HG02938 (cell line): ENCODE results near the gene TMEM200B.
"Not testable (repeated sequence)": the region's sequence is repeated elsewhere in the genome, so short reads cannot be mapped to it uniquely, and the experiment has no call there.

Experiments used
- ATAC-seq: cut with Tn5 transposase; IDR thresholded peaks from one replicate; pipeline ENCODE4 v1.9.1; 2021; ENCODE audit warnings: mild to moderate bottlenecking, moderate library complexity; ENCODE audit not compliant: unreplicated experiment

TMEM200B gene

GRCh38 chr1:29123887-29124365 lies at the start of gene TMEM200B:
Gene TMEM200B (minus strand): TSS chr1:29123903. CDS start chr1:29121828, 2,075 bp downstream.
- no peak for ATAC-seq

- ATAC-seq: no peak
These were observed 48.8 kb upstream of the TMEM200B start for GRCh38 chr1:29172415-29172939.

- no peak for ATAC-seq
These were observed 47.8 kb upstream of the TMEM200B start for GRCh38 chr1:29171521-29171920.

DNA sequence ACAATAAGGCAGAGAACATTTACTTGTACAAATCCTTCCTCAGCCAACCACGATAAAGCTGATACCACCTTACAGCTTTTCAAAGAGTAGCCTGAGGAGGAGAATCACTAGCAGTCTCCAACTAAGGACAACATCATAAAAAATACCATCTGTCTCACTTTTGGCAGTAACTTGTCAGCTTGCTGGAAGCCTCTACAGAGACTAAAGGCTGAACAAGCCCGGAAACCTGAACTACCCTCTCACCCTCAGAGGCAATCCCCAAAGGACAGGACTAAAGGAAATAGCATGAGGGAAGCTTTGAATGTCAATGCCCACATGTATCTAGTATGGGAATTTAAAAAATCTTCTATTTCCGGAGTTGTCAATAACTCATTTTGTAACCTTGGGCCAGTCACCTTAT lies 47.4 kb upstream of the TMEM200B start:
- ATAC-seq: no peak

DNA sequence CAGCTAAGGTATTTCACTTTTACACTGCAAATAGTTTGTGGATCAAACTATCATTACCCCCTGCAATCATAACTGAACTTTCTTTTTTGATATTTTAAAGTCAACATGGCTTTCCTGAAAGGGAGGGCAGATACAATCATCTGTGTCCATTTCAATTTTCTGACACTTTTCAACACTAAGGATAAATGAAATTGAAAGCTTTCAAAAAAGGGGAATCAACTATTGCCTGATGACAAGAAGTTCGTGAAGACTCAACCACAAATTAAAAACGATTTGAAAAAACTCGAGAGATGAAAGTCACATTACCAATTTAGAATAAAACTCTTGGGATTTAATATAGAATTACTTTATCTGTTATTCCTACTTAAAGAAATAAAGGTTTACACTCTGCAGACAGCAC lies 46.3 kb upstream of the TMEM200B start:
- ATAC-seq: no peak

DNA sequence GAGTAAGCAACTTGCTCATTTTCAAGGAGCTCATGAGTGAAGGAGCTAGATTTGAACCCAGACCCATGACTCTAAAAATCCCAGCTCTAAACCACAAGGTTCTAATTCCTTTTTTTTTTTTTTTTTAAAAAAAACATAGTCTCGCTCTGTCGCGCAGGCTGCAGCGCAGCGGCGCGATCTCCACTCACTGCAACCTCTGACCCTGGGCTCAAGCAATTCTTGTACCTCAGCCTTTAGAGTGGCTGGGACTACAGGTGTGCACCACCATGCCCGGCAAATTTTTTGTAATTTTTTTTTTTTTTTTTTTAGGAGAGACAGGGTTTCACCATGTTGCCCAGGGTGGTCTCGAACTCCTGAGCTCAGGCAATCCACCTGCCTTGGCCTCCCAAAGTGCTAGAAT lies 44.2 kb upstream of the TMEM200B start:
- ATAC-seq: no peak

GRCh38 chr1:29166291-29166878 lies 42.7 kb upstream of the TMEM200B start:
- no peak for ATAC-seq

GRCh38 chr1:29164588-29164987 lies 40.9 kb upstream of the TMEM200B start:
- ATAC-seq: no peak

DNA sequence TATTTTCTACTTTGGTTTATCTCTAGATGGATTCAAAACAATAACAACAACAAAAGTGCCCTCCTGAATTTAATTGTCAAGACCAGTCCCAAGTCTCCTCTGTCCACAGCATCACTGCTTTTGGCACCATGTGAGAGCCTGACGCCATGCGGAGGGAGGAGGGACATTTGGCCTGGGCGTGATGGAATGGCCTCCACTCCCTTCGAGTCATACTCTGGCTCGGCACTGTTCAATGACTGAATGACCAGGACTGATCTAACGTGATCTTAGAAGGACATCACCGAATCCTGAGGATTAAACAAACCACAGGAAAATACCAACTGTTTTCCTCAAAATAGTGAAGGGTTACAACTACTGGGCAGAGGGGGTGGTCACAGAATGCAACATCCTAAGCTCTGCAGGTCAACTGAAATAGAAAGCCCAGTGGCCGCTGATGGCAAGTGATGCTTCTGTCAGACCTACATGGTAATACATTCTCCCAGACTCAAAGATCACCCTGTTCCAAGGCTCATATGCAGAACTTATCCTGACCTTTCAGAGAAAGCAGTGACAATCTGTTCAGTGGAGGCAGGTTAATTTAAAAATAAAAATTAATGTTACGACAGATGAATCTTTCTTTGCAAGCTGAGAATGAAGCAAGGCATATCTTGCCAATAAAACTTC lies 38.9 kb upstream of the TMEM200B start:
- ATAC-seq: no peak

DNA sequence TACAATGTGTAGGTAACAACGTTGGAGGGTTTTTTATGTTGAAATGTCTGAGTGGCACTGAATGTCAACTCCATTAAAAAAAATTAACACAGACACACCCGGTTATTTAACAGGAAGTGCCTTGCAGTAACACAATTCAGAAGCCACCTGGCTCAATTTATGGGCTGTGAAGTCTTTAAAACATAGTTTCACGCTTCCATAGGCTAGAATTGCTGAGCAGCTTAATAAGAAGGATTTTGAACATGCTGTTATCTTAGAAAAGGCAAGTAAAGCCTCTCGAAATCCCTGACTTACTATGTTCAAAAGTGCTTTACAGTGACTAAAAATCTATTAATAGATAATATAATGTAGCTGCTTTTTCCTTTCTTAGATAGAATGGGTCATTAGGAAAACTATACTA lies 38.3 kb upstream of the TMEM200B start:
- no peak for ATAC-seq

DNA sequence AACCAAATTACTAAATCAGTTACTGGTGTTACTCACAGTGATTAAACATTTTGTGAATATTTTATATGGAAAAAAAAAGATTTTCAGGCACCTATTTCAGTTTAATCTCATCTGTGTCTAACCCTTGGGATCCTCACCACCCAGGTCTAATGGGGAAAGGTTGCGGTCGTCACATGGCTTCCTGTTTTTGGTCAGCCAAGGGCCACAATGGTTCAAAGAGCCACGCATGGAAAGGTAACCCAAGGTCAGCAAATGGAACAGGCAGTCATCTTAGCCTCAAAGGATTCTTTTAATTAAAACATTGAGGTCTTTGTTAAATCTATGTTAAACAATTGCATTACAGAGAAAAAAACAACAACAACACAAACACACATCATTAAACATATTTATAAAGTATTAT lies 36.1 kb upstream of the TMEM200B start:
- ATAC-seq: no peak

DNA sequence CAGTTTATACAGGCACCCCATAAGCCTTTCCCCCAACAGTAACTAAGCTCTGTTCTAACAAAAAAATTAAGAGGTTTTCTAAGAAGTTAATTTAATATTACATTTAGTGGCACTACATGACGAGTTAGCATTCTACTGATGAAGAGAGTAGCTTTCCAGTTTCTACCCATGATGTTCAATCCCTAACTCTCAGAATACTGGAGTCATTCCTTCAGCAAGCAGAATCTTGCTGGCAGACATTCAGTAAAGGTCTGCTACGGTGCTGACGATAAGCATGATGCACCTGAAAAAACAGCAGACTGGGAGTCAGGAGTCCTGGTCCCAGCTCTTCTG lies 33.5 kb upstream of the TMEM200B start:
- no peak for ATAC-seq

GRCh38 chr1:29156543-29157268 lies 33.0 kb upstream of the TMEM200B start:
- no peak for ATAC-seq

DNA sequence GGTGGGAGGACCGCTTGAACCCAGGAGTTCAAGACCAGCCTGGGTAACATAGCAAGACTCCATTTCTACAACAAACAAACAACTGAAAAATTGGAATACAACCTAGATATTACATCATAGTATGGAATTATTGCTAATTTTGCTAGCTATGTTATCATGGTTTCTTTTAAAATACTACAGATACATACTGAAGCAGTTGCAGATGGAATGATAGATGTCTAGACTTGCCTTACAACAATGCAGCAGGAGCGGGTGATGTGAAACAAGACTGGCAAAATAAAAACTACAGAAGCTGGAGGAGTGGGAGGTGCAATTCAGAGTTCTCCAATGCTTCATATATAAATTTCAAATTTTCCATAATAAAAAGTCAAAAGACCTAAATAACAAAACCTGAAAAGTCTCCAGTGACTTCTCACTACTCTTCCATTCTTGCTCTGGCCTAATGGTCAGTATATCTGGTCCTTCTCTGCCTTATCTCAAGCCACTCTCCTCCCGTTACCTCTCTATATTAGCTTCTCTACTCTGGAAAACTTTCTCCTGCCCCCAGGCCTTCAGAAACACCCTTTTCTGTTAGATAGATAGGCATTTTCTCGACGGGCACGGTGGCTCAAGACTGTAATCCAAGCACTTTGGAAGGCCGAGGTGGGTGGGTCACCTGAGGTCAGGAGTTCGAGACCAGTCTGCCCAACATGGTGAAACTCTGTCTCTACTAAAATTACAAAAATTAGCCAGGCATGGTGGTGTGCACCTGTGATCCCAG lies 28.5 kb upstream of the TMEM200B start:
- no peak for ATAC-seq

GRCh38 chr1:29150346-29150745 lies 26.6 kb upstream of the TMEM200B start:
- not testable (repeated sequence) for ATAC-seq

DNA sequence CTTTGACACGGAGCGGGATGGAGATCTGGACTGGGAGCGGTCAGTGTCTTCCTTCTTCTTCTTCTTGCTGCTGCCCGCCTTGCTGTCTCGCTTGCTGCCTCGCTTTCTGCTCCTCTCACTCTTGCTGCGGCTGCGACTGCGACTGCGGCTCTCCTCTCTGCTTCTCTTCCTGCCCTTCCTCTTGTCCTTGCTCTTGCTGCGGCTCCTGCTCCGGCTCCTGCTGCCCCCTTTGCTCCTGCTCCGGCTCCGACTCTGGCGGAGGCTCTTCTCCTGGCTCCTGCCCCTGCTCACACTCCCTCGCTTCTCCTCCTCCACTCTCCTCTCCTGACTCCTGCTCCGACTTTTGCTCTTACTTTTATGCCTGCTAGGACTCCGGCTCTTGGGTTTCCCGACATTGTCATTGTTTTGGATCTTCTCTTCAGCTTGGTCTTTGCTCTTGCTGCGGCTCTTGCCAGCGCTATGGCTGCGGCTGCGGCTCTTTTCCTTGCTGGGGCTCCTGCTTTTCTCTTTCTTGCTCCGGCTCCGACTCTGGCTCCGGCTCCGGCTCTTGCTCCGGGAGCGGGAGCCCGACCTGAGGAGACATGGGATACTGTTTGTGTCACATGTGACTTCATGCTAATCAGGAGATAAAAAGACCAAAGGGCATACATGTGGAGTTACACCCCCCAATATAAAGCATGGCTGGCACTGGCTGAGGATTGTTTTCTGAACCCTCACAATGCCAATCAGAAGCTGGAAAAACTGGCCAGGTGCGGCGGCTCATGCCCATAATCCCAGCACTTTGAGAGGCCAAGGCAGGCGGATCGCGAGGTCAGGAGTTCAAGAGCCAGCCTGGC lies 25.2 kb upstream of the TMEM200B start:
- no peak for ATAC-seq

GRCh38 chr1:29145739-29146437 lies 22.2 kb upstream of the TMEM200B start:
- no peak for ATAC-seq

- no peak for ATAC-seq
These were observed 20.5 kb upstream of the TMEM200B start for GRCh38 chr1:29144178-29144577.

- ATAC-seq: no peak
These were observed 19.0 kb upstream of the TMEM200B start for GRCh38 chr1:29142714-29143113.
